ENCODE measurements around the gene TPM4.
A peak's percentile ranks its signal among the peaks of the same experiment; 100 is the strongest.

The TPM4 gene

GRCh38 chr19:16089010-16089846, 12.9 kb downstream of the TPM4 start:
- no peak for DNase-seq (ENCODE audit: low read depth)
- TF ChIP-seq, protein P1, sequence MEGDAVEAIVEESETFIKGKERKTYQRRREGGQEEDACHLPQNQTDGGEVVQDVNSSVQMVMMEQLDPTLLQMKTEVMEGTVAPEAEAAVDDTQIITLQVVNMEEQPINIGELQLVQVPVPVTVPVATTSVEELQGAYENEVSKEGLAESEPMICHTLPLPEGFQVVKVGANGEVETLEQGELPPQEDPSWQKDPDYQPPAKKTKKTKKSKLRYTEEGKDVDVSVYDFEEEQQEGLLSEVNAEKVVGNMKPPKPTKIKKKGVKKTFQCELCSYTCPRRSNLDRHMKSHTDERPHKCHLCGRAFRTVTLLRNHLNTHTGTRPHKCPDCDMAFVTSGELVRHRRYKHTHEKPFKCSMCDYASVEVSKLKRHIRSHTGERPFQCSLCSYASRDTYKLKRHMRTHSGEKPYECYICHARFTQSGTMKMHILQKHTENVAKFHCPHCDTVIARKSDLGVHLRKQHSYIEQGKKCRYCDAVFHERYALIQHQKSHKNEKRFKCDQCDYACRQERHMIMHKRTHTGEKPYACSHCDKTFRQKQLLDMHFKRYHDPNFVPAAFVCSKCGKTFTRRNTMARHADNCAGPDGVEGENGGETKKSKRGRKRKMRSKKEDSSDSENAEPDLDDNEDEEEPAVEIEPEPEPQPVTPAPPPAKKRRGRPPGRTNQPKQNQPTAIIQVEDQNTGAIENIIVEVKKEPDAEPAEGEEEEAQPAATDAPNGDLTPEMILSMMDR (conservative IDR thresholded peaks at IDR 0.05; ENCODE audit: low read depth, low read length) = no peak
- H3K4me3 ChIP-seq (ENCODE audit: low read depth, low read length) = no peak overlapping the region

DNA sequence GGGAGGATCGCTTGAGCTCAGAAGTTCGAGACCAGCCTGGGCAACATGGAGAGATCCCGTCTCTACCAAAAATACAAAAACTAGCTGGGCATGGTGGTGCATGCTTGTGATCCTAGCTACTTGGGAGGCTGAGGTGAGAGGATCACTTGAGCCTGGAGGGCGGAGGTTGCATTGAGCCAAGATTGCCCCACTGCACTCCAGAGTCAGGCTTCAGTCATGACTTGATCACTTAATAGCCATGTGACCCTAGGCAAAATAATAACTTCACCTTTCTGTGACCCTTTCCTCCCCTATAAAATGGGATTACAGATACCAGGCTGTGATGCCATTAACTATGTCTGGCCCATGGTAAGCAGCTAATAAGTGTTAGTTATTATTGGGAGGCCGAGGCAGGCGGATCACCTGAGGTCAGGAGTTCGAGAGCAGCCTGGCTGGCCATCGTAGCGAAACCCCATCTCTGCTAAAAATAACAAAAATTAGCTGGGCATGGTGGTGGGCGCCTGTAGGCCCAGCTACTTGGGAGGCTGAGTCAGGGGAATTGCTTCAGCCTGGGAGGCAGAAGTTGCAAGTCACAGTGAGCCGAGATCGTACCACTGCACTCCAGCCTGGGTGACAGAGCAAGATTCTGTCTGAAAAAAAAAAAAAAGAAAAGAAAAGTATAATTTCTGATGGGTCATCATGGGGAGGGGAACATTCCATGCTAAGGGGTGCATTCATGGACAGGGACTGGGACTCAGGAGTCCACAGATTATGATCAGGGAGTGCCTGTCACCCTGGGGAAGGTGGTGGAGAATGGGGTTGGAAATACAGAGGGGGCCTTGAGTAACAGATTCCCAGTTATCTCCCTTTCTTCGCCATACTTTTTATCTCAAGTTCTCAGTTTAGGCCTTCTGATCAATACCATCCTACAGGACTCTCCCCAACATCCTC, 15.5 kb downstream of the TPM4 start:
- TF ChIP-seq, protein P1 (conservative IDR thresholded peaks at IDR 0.05; ENCODE audit: low read depth, low read length) = no peak
- no peak for DNase-seq (ENCODE audit: low read depth)

GRCh38 chr19:16094360-16095070, 18.2 kb downstream of the TPM4 start:
- DNase-seq (ENCODE audit: low read depth) = peak; percentile 67
- H3K4me3 ChIP-seq (ENCODE audit: low read depth, low read length) = no peak overlapping the region
- TF ChIP-seq, protein P1 (conservative IDR thresholded peaks at IDR 0.05; ENCODE audit: low read depth, low read length) = no peak

More for the DNA sequence above, 15.5 kb downstream of the TPM4 start:
- H3K4me3 ChIP-seq (ENCODE audit: low read depth, low read length) = no peak overlapping the region

GRCh38 chr19:16095071-16095571, 18.8 kb downstream of the TPM4 start:
- no peak for DNase-seq (ENCODE audit: low read depth)
- TF ChIP-seq, protein P1 (conservative IDR thresholded peaks at IDR 0.05; ENCODE audit: low read depth, low read length) = no peak
- H3K4me3 ChIP-seq (ENCODE audit: low read depth, low read length) = no peak overlapping the region

DNA sequence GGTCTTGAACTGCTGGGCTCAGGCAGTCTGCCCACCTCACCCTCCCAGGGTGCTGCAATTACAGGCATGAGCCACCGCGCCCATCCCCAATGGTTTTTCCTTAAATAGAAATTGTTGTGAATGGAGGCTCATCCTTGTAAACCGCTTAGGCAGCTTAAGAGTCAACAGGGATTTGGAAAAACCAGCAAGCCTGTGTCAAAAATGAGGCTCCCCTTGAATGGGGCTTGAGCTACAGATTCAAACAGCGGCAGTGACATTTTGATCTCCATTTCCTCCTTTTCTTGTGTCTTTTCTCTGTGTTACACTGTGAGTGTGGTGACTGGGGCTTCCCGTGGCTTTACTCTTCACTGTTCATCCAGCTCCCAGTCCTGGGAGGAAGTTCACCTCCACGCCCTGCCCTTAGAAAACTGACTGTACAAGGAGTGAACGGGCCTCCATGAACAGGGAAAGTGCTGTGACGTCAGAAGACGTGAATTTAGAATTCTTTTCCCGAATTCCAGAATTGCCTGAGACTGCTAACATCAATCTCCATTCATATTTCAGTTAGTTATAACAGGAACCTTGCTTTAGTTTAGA, 20.1 kb downstream of the TPM4 start:
- DNase-seq (ENCODE audit: low read depth) = no peak
- no peak overlapping the region for H3K4me3 ChIP-seq (ENCODE audit: low read depth, low read length)
- TF ChIP-seq, protein P1 (conservative IDR thresholded peaks at IDR 0.05; ENCODE audit: low read depth, low read length) = no peak

GRCh38 chr19:16098416-16098768, 22.1 kb downstream of the TPM4 start:
- TF ChIP-seq, protein P1 (conservative IDR thresholded peaks at IDR 0.05; ENCODE audit: low read depth, low read length) = no peak
- no peak overlapping the region for H3K4me3 ChIP-seq (ENCODE audit: low read depth, low read length)
- DNase-seq (ENCODE audit: low read depth) = no peak
